PC-9 (cell line): ENCODE results near the gene SLX4. TPM values are rescaled to one million over a fixed set of nuclear protein-coding genes. Genes with fewer than 3 reads are reported as not detected.

ENCODE experiments used
- BruUV-seq: library from RNA; stranded (reverse); fragments of 400-500 nt; replicated peaks from 2 replicates; lab custom pipeline; 2021; lab: Mats Ljungman, UMichigan
- CTCF ChIA-PET: fragments of 300-600 bp; sonication (Branson Sonifier 250); formaldehyde crosslinking; loops from one replicate; lab custom pipeline; 2022; ENCODE audit warnings: antibody characterized with exemption; lab: Charles Lee
- POLR2A ChIA-PET: fragments of 300-600 bp; sonication (Branson Sonifier 250); formaldehyde crosslinking; loops from one replicate; lab custom pipeline; 2022; ENCODE audit warnings: antibody characterized with exemption; ENCODE audit not compliant: unreplicated experiment; lab: Charles Lee
- DNase-seq, 2 experiments: peaks; one replicate each; pipeline versions ENCODE4 v3.0.0 to v3.0.0-alpha.2; 2015 to 2022; ENCODE audit warnings: mixed read lengths in 1 of 2
- H2AFZ ChIP-seq: fragments of 200-600 bp; sonication (generic); 2 replicates; pipeline ENCODE4 v1.8.1; 2017; ENCODE audit warnings: antibody characterized with exemption
- H3F3A ChIP-seq: fragments of 200-600 bp; sonication (generic); 2 replicates; pipeline ENCODE4 v1.8.1; 2017; ENCODE audit warnings: antibody characterized with exemption, mild to moderate bottlenecking, low read depth; ENCODE audit not compliant: insufficient read depth
- H3K27ac ChIP-seq: fragments of 200-600 bp; sonication (generic); 2 replicates; pipeline ENCODE4 v1.6.1; 2016; ENCODE audit warnings: mixed run types
- H3K27me3 ChIP-seq: fragments of 200-600 bp; sonication (generic); 2 replicates; pipeline ENCODE4 v1.6.1; 2016; ENCODE audit warnings: low read depth, mixed run types; ENCODE audit not compliant: insufficient read depth
- H3K36me3 ChIP-seq: fragments of 200-600 bp; sonication (generic); 2 replicates; pipeline ENCODE4 v1.6.1; 2016; ENCODE audit warnings: low read depth, mixed run types
- H3K4me1 ChIP-seq: fragments of 200-600 bp; sonication (generic); replicated peaks from 2 replicates; pipeline ENCODE4 v1.6.1; 2016; ENCODE audit warnings: mixed run types; ENCODE audit not compliant: insufficient read depth
- H3K4me2 ChIP-seq: fragments of 200-600 bp; sonication (generic); 2 replicates; pipeline ENCODE4 v1.6.1; 2017; ENCODE audit warnings: mixed run types
- H3K4me3 ChIP-seq: fragments of 200-600 bp; sonication (generic); 2 replicates; pipeline ENCODE4 v1.6.1; 2016; ENCODE audit warnings: mixed run types
- H3K79me2 ChIP-seq: fragments of 200-600 bp; sonication (generic); 2 replicates; pipeline ENCODE4 v1.6.1; 2017; ENCODE audit warnings: low read depth, mixed run types
- H3K9me2 ChIP-seq: fragments of 200-600 bp; sonication (generic); 2 replicates; pipeline ENCODE4 v1.8.1; 2017; ENCODE audit warnings: mild to moderate bottlenecking; ENCODE audit not compliant: insufficient read depth
- H3K9me3 ChIP-seq: fragments of 200-600 bp; sonication (generic); 2 replicates; pipeline ENCODE4 v1.8.1; 2016; ENCODE audit warnings: low read depth; ENCODE audit not compliant: insufficient read depth
- H4K20me1 ChIP-seq: fragments of 200-600 bp; sonication (generic); 2 replicates; pipeline ENCODE4 v1.8.1; 2017; ENCODE audit not compliant: insufficient read depth
- EZH2 ChIP-seq: fragments of 200-600 bp; sonication (generic); IDR thresholded peaks from 2 replicates; pipeline ENCODE4 v1.8.0; 2017; ENCODE audit warnings: antibody characterized with exemption, low read depth
- intact Hi-C: fragments of 100-400 bp; cut with micrococcal nuclease; formaldehyde crosslinking; loops from one replicate; pipeline ENCODE4 v1.10.0; 2022; ENCODE audit not compliant: unreplicated experiment
- total RNA-seq: library from RNA; stranded (reverse); gene quantifications from 2 replicates; pipeline ENCODE4 v1.2.3, GENCODE V29; 2021
- TF ChIP-seq, protein P1 (sequence below): fragments of 200-600 bp; sonication (generic); conservative IDR thresholded peaks from 2 replicates; pipeline ENCODE4 v1.6.1; 2017; ENCODE audit warnings: mixed run types, antibody characterized with exemption, mild to moderate bottlenecking, moderate library complexity

SLX4 gene
- total RNA-seq, 1 experiment from 2014 or later: 13.8 TPM

DNA sequence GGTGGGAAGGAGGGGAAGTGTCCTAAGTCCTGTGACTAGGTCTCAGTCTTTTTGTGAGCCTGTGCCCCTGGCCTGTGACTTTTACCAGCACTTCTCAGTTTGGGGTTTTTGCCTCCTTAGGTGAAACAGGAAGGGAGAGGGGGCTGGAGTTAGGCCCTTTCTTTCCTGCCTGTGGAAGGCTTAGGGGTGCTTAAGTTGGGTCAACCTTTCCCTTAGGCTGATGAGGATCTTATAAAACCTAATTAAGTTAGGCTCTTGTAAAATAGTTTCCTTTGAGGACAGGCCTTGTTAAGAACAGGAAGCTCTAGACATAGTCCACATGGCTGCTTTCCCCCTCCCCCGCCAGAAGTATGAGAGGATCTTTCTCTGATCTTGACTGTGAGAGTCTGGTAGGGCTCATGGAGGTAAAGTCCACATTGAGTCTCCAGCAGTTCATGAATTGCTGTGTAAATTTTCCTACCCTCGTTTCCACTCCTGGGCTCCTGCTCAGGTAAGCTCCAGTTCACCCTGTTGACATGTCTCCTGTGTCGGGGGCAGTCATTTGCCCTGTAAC, 26.0 kb upstream of the SLX4 start:
- peaks cover 13% of the 10 kb centered on the region for H4K20me1 ChIP-seq
- no peak for DNase-seq
- no peak overlapping the region for H3K4me3 ChIP-seq
- no peak overlapping the region for H3K27ac ChIP-seq
- 0 out of 2 replicates have a peak, but pooled peaks cover 4% of the 10 kb centered on the region for H3K79me2 ChIP-seq
- peaks cover 8% of the 10 kb centered on the region; the same call in 1 of the 2 replicates for H3F3A ChIP-seq
- CTCF ChIA-PET: interaction anchor here (0.6 kb wide), 1 partner anchor 20 kb away, joined by 3 read pairs; no protein-coding TSS in a partner anchor
- H3K9me2 ChIP-seq: no peaks in the 10 kb centered on the region
- TF ChIP-seq, protein P1, sequence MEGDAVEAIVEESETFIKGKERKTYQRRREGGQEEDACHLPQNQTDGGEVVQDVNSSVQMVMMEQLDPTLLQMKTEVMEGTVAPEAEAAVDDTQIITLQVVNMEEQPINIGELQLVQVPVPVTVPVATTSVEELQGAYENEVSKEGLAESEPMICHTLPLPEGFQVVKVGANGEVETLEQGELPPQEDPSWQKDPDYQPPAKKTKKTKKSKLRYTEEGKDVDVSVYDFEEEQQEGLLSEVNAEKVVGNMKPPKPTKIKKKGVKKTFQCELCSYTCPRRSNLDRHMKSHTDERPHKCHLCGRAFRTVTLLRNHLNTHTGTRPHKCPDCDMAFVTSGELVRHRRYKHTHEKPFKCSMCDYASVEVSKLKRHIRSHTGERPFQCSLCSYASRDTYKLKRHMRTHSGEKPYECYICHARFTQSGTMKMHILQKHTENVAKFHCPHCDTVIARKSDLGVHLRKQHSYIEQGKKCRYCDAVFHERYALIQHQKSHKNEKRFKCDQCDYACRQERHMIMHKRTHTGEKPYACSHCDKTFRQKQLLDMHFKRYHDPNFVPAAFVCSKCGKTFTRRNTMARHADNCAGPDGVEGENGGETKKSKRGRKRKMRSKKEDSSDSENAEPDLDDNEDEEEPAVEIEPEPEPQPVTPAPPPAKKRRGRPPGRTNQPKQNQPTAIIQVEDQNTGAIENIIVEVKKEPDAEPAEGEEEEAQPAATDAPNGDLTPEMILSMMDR: no peak
- no peak for TF ChIP-seq EZH2
- no peak overlapping the region for H2AFZ ChIP-seq
- intact Hi-C loops: no loop called here
- no peak overlapping the region for H3K4me2 ChIP-seq
- no TSS peak for BruUV-seq
- no peaks in the 10 kb centered on the region for H3K9me3 ChIP-seq
- peaks cover 6% of the 10 kb centered on the region for H3K4me1 ChIP-seq
- no peaks in the 10 kb centered on the region for H3K27me3 ChIP-seq
- POLR2A ChIA-PET: interaction anchor here (0.6 kb wide), 1 partner anchor 838 kb away, joined by 8 read pairs; no protein-coding TSS in a partner anchor
- no peaks in the 10 kb centered on the region for H3K36me3 ChIP-seq

- no TSS peak for BruUV-seq
- H4K20me1 ChIP-seq: no peaks in the 10 kb centered on the region; the same call in 1 of the 2 replicates
- no peak overlapping the region for H2AFZ ChIP-seq
- POLR2A ChIA-PET: no interaction called here
- no peak overlapping the region for H3K4me2 ChIP-seq
- no peaks in the 10 kb centered on the region for H3K27me3 ChIP-seq
- no peaks in the 10 kb centered on the region for H3K79me2 ChIP-seq
- CTCF ChIA-PET: no interaction called here
- H3K9me3 ChIP-seq: no peaks in the 10 kb centered on the region
- no peaks in the 10 kb centered on the region for H3K4me1 ChIP-seq
- no peak overlapping the region for H3K4me3 ChIP-seq
- H3K9me2 ChIP-seq: no peaks in the 10 kb centered on the region
- H3K36me3 ChIP-seq: no peaks in the 10 kb centered on the region
- DNase-seq: no peak
- H3F3A ChIP-seq: no peaks in the 10 kb centered on the region; the same call in 1 of the 2 replicates
- TF ChIP-seq, protein P1: no peak
- TF ChIP-seq EZH2: no peak
- intact Hi-C loops: no loop called here
- H3K27ac ChIP-seq: no peak overlapping the region
These were observed 14.7 kb upstream of the SLX4 start for GRCh38 chr16:3625911-3626732.

- CTCF ChIA-PET: no interaction called here
- BruUV-seq: no TSS peak
- TF ChIP-seq EZH2: no peak
- TF ChIP-seq, protein P1: no peak
- no peaks in the 10 kb centered on the region for H3K36me3 ChIP-seq
- POLR2A ChIA-PET: no interaction called here
- H4K20me1 ChIP-seq: no peaks in the 10 kb centered on the region; the same call in 1 of the 2 replicates
- no peaks in the 10 kb centered on the region; the same call in 1 of the 2 replicates for H3F3A ChIP-seq
- no peak overlapping the region for H2AFZ ChIP-seq
- no peak overlapping the region for H3K4me2 ChIP-seq
- no peaks in the 10 kb centered on the region for H3K9me3 ChIP-seq
- no peak overlapping the region for H3K4me3 ChIP-seq
- H3K79me2 ChIP-seq: peaks cover 3% of the 10 kb centered on the region; the same call in 1 of the 2 replicates
- intact Hi-C loops: no loop called here
- no peaks in the 10 kb centered on the region for H3K9me2 ChIP-seq
- no peak for DNase-seq
- no peaks in the 10 kb centered on the region for H3K4me1 ChIP-seq
- no peaks in the 10 kb centered on the region for H3K27me3 ChIP-seq
- no peak overlapping the region for H3K27ac ChIP-seq
These were observed 13.9 kb upstream of the SLX4 start for GRCh38 chr16:3625331-3625730.
